ENCODE measurements around the gene SETD1A. TPM values are rescaled to one million over a fixed set of nuclear protein-coding genes. Genes with fewer than 3 reads are reported as not detected.

The SETD1A gene
- total and polyA plus RNA-seq, 2 of the 8 experiments (the other 6 are each of a cell fraction or from before 2014, with no cell fraction given): 4.8 to 29.0 TPM

DNA sequence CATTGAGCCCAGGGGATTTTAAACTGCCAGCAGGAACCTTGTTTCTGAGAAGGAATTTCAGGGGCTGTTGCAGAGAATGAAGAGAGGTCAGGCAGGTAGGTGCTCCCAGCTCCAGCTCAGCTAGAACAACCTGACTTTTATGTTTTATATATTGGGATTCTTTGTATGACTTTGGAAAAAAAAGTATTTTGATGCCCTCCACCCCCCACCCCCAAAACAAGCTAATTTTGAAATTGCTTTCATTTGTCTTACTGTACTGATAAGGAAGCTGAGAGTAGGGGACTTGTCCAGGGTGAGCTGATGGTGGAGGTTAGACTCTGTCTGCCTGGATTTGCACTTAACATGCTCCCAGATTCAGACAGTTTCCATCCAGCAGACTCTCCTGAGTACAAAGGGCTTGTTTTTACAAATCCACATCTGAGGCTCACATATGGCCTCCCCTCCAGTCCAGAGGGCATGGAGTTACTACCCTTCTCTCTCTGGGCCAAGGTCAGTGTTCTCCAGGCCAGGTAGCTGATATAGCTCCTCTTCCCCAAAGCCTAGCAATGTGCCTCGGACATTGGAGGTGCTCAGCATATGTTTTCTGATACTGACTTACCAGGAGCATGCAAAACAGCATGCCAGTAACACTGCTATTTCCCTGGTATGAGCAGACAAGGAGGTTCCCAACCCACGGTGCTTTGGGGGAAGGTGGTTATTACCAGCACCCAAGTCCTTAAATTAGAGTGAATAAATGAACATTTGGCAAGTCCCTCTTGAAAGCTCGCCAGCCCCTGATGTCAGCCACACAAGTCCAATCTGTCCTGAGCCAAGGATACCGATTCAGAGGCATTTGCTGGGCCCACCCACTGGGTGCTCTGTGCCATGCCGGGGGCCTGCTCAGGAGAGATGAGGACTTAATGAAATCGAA, 41.6 kb downstream of the SETD1A start (continued):
- TF ChIP-seq, protein P1, sequence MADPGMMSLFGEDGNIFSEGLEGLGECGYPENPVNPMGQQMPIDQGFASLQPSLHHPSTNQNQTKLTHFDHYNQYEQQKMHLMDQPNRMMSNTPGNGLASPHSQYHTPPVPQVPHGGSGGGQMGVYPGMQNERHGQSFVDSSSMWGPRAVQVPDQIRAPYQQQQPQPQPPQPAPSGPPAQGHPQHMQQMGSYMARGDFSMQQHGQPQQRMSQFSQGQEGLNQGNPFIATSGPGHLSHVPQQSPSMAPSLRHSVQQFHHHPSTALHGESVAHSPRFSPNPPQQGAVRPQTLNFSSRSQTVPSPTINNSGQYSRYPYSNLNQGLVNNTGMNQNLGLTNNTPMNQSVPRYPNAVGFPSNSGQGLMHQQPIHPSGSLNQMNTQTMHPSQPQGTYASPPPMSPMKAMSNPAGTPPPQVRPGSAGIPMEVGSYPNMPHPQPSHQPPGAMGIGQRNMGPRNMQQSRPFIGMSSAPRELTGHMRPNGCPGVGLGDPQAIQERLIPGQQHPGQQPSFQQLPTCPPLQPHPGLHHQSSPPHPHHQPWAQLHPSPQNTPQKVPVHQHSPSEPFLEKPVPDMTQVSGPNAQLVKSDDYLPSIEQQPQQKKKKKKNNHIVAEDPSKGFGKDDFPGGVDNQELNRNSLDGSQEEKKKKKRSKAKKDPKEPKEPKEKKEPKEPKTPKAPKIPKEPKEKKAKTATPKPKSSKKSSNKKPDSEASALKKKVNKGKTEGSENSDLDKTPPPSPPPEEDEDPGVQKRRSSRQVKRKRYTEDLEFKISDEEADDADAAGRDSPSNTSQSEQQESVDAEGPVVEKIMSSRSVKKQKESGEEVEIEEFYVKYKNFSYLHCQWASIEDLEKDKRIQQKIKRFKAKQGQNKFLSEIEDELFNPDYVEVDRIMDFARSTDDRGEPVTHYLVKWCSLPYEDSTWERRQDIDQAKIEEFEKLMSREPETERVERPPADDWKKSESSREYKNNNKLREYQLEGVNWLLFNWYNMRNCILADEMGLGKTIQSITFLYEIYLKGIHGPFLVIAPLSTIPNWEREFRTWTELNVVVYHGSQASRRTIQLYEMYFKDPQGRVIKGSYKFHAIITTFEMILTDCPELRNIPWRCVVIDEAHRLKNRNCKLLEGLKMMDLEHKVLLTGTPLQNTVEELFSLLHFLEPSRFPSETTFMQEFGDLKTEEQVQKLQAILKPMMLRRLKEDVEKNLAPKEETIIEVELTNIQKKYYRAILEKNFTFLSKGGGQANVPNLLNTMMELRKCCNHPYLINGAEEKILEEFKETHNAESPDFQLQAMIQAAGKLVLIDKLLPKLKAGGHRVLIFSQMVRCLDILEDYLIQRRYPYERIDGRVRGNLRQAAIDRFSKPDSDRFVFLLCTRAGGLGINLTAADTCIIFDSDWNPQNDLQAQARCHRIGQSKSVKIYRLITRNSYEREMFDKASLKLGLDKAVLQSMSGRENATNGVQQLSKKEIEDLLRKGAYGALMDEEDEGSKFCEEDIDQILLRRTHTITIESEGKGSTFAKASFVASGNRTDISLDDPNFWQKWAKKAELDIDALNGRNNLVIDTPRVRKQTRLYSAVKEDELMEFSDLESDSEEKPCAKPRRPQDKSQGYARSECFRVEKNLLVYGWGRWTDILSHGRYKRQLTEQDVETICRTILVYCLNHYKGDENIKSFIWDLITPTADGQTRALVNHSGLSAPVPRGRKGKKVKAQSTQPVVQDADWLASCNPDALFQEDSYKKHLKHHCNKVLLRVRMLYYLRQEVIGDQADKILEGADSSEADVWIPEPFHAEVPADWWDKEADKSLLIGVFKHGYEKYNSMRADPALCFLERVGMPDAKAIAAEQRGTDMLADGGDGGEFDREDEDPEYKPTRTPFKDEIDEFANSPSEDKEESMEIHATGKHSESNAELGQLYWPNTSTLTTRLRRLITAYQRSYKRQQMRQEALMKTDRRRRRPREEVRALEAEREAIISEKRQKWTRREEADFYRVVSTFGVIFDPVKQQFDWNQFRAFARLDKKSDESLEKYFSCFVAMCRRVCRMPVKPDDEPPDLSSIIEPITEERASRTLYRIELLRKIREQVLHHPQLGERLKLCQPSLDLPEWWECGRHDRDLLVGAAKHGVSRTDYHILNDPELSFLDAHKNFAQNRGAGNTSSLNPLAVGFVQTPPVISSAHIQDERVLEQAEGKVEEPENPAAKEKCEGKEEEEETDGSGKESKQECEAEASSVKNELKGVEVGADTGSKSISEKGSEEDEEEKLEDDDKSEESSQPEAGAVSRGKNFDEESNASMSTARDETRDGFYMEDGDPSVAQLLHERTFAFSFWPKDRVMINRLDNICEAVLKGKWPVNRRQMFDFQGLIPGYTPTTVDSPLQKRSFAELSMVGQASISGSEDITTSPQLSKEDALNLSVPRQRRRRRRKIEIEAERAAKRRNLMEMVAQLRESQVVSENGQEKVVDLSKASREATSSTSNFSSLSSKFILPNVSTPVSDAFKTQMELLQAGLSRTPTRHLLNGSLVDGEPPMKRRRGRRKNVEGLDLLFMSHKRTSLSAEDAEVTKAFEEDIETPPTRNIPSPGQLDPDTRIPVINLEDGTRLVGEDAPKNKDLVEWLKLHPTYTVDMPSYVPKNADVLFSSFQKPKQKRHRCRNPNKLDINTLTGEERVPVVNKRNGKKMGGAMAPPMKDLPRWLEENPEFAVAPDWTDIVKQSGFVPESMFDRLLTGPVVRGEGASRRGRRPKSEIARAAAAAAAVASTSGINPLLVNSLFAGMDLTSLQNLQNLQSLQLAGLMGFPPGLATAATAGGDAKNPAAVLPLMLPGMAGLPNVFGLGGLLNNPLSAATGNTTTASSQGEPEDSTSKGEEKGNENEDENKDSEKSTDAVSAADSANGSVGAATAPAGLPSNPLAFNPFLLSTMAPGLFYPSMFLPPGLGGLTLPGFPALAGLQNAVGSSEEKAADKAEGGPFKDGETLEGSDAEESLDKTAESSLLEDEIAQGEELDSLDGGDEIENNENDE (IDR thresholded peaks at IDR 0.05; ENCODE audit: insufficient replicate concordance, low read length): no peak
- TF ChIP-seq NANOG (IDR thresholded peaks at IDR 0.05; ENCODE audit: insufficient read depth, low read depth, low read length, poor library complexity, severe bottlenecking) (no peak), SAP30 (IDR thresholded peaks at IDR 0.05; ENCODE audit: insufficient read depth, insufficient replicate concordance, low read length) (no peak), BACH1 (IDR thresholded peaks at IDR 0.05; ENCODE audit: low read length) (no peak), KDM5A (IDR thresholded peaks at IDR 0.05; ENCODE audit: low read length) (no peak), HDAC2 (IDR thresholded peaks at IDR 0.05; ENCODE audit: borderline replicate concordance in 1 of 2, low read depth in 2 of 2, low read length in 2 of 2) (no peak), POU5F1 (IDR thresholded peaks at IDR 0.05; ENCODE audit: low read depth, low read length) (no peak), TCF12 (IDR thresholded peaks at IDR 0.05; ENCODE audit: low read depth, low read length) (no peak), HDAC6 (IDR thresholded peaks at IDR 0.05; ENCODE audit: low read depth, low read length) (no peak)

Data from H1 (cell line).